Effector memory CD8-positive, alpha-beta T cell (primary cell): ENCODE data around the gene COL5A1.
"Not testable (repeated sequence)": the region's sequence is repeated elsewhere in the genome, so short reads cannot be mapped to it uniquely, and the experiment has no call there.

Experiments used
- ATAC-seq: fragments of 150-1000 bp; cut with Tn5 transposase; replicated peaks from 2 replicates; pipeline ENCODE4 v1.10.0; 2021; ENCODE audit warnings: mild to moderate bottlenecking, moderate library complexity
- DNase-seq, 3 experiments: peaks; one replicate each; pipeline ENCODE4 v3.0.0; 2021
- H3K27ac Mint-ChIP-seq, 2 donors: one replicate each; pipeline ENCODE4 v1.8.0; 2022; ENCODE audit warnings: mild to moderate bottlenecking in 2 of 2, mixed read lengths in 2 of 2, moderate library complexity in 2 of 2
- H3K27me3 Mint-ChIP-seq, 2 donors: one replicate each; pipeline ENCODE4 v1.8.0; 2022; ENCODE audit warnings: mixed read lengths in 2 of 2
- H3K36me3 Mint-ChIP-seq: one replicate; pipeline ENCODE4 v1.8.0; 2022; ENCODE audit warnings: mild to moderate bottlenecking, moderate library complexity, mixed read lengths; ENCODE audit not compliant: insufficient read depth
- H3K4me1 Mint-ChIP-seq, 2 donors: one replicate each; pipeline ENCODE4 v1.8.0; 2022; ENCODE audit warnings: low read depth in 2 of 2, mixed read lengths in 2 of 2
- H3K4me3 Mint-ChIP-seq, 2 donors: one replicate each; pipeline ENCODE4 v1.8.0; 2022; ENCODE audit warnings: mild to moderate bottlenecking in 2 of 2, mixed read lengths in 2 of 2, moderate library complexity in 2 of 2
- H3K9me3 Mint-ChIP-seq, 2 donors: one replicate each; pipeline ENCODE4 v1.8.0; 2022; ENCODE audit warnings: mixed read lengths in 2 of 2

COL5A1 gene

GRCh38 chr9:134680393-134681060, 38.9 kb downstream of the COL5A1 start:
- Mint-ChIP-seq H3K4me3 (no peak overlapping the region), H3K27me3 (no peaks in the 10 kb centered on the region), H3K36me3 (no peaks in the 10 kb centered on the region), H3K4me1 (peaks cover 0 to 12% of the 10 kb centered on the region in 2 donors), H3K9me3 (no peaks in the 10 kb centered on the region), H3K27ac (no peak overlapping the region)
- ATAC-seq (no peak), DNase-seq (no peak)

DNA sequence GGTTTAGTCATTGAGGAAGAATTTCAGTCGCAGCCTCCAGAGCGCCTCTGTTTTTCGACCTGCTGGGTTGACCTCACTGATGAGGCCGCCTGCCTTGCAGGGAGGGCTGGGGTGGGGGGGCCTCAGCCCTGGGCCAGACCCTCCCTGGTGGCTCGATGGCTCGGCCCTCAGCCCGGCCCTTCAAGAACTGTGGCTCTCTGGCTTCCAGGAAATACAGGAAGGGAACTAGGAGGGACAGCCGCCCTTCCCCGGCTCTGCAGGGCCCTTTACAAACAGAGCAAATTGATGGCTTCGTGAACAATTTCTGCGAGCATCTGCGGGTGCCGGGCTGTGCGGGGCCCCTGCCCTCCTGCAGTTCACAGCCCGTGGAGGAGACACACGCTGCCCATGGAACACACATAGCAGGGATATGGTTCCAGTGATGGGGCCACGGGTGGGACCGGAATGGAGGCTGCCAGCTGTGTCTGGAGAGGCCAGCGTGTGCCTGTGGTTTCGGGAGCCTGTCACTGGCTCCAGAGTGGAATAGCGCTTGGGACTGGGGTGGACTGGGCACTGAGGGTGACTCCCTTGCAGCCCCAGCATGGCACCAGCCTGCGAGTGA, 39.6 kb downstream of the COL5A1 start:
- ATAC-seq (no peak), DNase-seq (no peak)
- no peak overlapping the region for H3K27ac Mint-ChIP-seq
- peaks cover 0 to 12% of the 10 kb centered on the region in 2 donors for H3K4me1 Mint-ChIP-seq
- H3K4me3 Mint-ChIP-seq: no peak overlapping the region
- no peaks in the 10 kb centered on the region for H3K36me3 Mint-ChIP-seq
- no peaks in the 10 kb centered on the region for H3K9me3 Mint-ChIP-seq
- no peaks in the 10 kb centered on the region for H3K27me3 Mint-ChIP-seq

DNA sequence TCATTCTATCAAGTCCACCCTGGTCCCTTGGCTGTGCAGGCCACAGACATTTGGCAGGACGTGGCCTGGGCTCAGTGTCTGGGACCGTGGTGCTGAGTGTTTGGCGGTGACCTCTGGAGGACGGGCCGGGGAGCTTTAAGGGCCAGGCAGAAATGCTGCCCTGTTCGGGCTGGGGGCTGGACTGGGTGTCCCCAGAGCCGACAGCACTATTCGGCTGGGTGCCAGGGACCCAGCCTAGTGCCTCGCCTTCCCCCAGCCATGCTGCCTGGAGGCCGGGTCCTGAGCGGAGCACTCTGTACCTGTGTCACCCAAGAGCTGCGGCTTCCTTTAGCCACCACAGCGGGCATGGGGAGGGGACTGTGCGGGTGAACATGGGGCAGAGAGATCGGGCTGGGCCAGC, 40.4 kb downstream of the COL5A1 start:
- Mint-ChIP-seq H3K4me1 (peaks cover 0 to 8% of the 10 kb centered on the region in 2 donors), H3K4me3 (no peak overlapping the region), H3K27me3 (no peaks in the 10 kb centered on the region), H3K9me3 (no peaks in the 10 kb centered on the region), H3K36me3 (no peaks in the 10 kb centered on the region), H3K27ac (no peak overlapping the region)
- DNase-seq (no peak), ATAC-seq (no peak)

- Mint-ChIP-seq H3K4me3 (no peak overlapping the region), H3K9me3 (no peaks in the 10 kb centered on the region), H3K4me1 (peaks cover 0 to 8% of the 10 kb centered on the region in 2 donors), H3K36me3 (no peaks in the 10 kb centered on the region), H3K27ac (no peak overlapping the region), H3K27me3 (no peaks in the 10 kb centered on the region)
- DNase-seq (no peak), ATAC-seq (no peak)
These were observed 41.2 kb downstream of the COL5A1 start for GRCh38 chr9:134682651-134683364.

DNA sequence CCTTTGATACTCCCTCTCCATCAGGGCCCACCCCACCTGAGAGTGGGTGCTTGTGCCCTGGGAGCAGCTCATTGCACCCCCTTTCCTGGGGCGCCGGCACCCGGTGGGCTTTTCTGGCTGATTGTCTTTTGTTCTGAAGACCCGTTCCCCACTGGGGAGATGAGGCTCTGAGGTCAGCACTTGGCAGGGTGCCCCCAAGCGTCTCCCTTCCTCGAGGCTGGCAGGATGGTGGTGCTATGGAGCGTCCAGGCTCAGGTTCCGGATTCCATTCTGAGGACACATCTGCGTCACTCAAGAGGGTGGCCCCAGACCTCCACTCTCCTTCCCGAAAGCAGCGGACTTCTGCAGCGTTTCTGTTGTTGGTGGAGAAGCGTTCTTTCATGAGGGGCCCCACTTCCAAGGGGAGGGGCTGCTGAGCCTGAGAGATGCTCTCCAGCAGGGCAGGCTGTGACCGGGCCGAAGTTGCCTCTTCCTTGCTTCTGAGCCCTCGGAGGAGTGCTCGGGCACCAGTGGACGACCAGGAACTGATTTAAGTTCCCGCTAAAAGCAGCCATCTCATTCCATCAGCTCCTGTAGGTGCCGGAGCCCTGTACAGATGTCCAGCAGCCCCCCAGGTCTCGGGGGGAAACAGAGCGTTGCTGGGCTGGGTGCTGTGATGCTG, 42.2 kb downstream of the COL5A1 start:
- Mint-ChIP-seq H3K4me1 (peaks cover 0 to 5% of the 10 kb centered on the region in 2 donors), H3K36me3 (no peaks in the 10 kb centered on the region), H3K4me3 (no peak overlapping the region), H3K9me3 (no peaks in the 10 kb centered on the region), H3K27ac (no peak overlapping the region), H3K27me3 (no peaks in the 10 kb centered on the region)
- ATAC-seq (no peak), DNase-seq (no peak)

DNA sequence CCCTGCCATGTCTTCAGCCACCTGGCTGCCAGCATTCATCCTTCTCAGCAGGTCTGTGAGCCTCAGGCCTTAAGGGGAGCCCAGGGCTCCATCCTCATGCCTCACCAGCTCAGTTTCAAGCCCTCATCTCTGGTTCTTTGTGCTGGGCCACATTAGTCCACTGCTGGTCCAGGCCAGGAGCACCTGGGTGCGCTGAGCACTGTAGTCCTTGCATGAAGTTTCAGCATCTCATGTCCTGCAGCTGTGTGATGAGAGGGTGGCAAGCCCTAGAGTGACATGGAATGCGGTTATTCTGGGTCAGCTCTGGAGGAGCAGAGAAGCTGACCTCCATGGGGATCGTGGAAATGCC, 42.7 kb downstream of the COL5A1 start:
- H3K9me3 Mint-ChIP-seq: no peaks in the 10 kb centered on the region
- no peak for DNase-seq
- ATAC-seq: no peak
- H3K36me3 Mint-ChIP-seq: no peaks in the 10 kb centered on the region
- no peak overlapping the region for H3K27ac Mint-ChIP-seq
- peaks cover 0 to 5% of the 10 kb centered on the region in 2 donors for H3K4me1 Mint-ChIP-seq
- H3K4me3 Mint-ChIP-seq: no peak overlapping the region
- no peaks in the 10 kb centered on the region for H3K27me3 Mint-ChIP-seq

DNA sequence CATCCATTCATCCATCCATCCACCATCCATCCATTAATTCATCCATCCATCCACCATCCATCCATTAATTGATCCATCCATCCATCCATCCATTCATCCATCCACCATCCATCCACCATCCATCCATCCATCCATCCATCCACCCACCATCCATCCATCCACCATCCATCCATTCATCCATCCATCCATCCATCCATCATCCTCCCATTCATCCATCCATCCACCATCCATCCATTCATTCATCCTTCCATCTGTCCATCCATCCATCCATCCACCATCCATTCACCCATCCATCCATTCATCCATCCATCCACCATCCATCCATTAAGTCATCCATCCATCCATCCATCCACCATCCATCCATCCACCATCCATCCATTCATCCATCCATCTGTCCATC, 43.3 kb downstream of the COL5A1 start:
- H3K4me3 Mint-ChIP-seq, H3K4me1 Mint-ChIP-seq, H3K27ac Mint-ChIP-seq: not testable (repeated sequence)

GRCh38 chr9:134685784-134686183, 44.2 kb downstream of the COL5A1 start:
- ATAC-seq (no peak), DNase-seq (no peak)
- peaks cover 0 to 6% of the 10 kb centered on the region in 2 donors for H3K27me3 Mint-ChIP-seq
- no peak overlapping the region for H3K4me3 Mint-ChIP-seq
- H3K36me3 Mint-ChIP-seq: no peaks in the 10 kb centered on the region
- peaks cover 0 to 6% of the 10 kb centered on the region in 2 donors for H3K4me1 Mint-ChIP-seq
- H3K9me3 Mint-ChIP-seq: no peaks in the 10 kb centered on the region
- H3K27ac Mint-ChIP-seq: no peak overlapping the region

More for the DNA sequence above, 43.3 kb downstream of the COL5A1 start:
- H3K9me3 Mint-ChIP-seq, H3K36me3 Mint-ChIP-seq, H3K27me3 Mint-ChIP-seq, ATAC-seq, DNase-seq: not testable (repeated sequence)

- Mint-ChIP-seq H3K4me3 (no peak overlapping the region), H3K27ac (no peak overlapping the region), H3K36me3 (peaks cover 3% of the 10 kb centered on the region), H3K4me1 (peaks cover 0 to 6% of the 10 kb centered on the region in 2 donors), H3K9me3 (no peaks in the 10 kb centered on the region), H3K27me3 (peaks cover 0 to 6% of the 10 kb centered on the region in 2 donors)
- no peak for DNase-seq
- ATAC-seq: no peak
These were observed 45.3 kb downstream of the COL5A1 start for GRCh38 chr9:134686896-134687295.

GRCh38 chr9:134687556-134687955, 46.0 kb downstream of the COL5A1 start:
- Mint-ChIP-seq H3K9me3 (no peaks in the 10 kb centered on the region), H3K4me1 (peaks cover 0 to 1% of the 10 kb centered on the region in 2 donors), H3K4me3 (no peak overlapping the region), H3K27ac (no peak overlapping the region), H3K36me3 (peaks cover 3% of the 10 kb centered on the region), H3K27me3 (peaks cover 0 to 6% of the 10 kb centered on the region in 2 donors)
- DNase-seq: no peak
- ATAC-seq: no peak

GRCh38 chr9:134688231-134688630, 46.6 kb downstream of the COL5A1 start:
- DNase-seq (no peak), ATAC-seq (no peak)
- peaks cover 4 to 5% of the 10 kb centered on the region in 2 donors for H3K4me1 Mint-ChIP-seq
- peaks cover 3% of the 10 kb centered on the region for H3K36me3 Mint-ChIP-seq
- H3K9me3 Mint-ChIP-seq: no peaks in the 10 kb centered on the region
- H3K27ac Mint-ChIP-seq: no peak overlapping the region
- H3K27me3 Mint-ChIP-seq: peaks cover 0 to 6% of the 10 kb centered on the region in 2 donors
- no peak overlapping the region for H3K4me3 Mint-ChIP-seq

GRCh38 chr9:134688661-134689320, 47.2 kb downstream of the COL5A1 start:
- H3K36me3 Mint-ChIP-seq: peaks cover 3% of the 10 kb centered on the region
- H3K9me3 Mint-ChIP-seq: no peaks in the 10 kb centered on the region
- peaks cover 0 to 6% of the 10 kb centered on the region in 2 donors for H3K27me3 Mint-ChIP-seq
- H3K4me1 Mint-ChIP-seq: peaks cover 5 to 6% of the 10 kb centered on the region in 2 donors
- ATAC-seq (no peak), DNase-seq (no peak)
- H3K27ac Mint-ChIP-seq: no peak overlapping the region
- H3K4me3 Mint-ChIP-seq: no peak overlapping the region
